Hematopoietic multipotent progenitor cell treated with erythropoietin and hydrocortisone succinate and interleukin-3 and kit ligand, for 17 days (in vitro differentiated cells): Measurements from ENCODE around the gene ABL2.
A peak's percentile ranks its signal among the peaks of the same experiment; 100 is the strongest.

ENCODE experiments used
- DNase-seq: peaks from one replicate; pipeline ENCODE4 v3.0.0-alpha.2; 2015; ENCODE audit warnings: low spot score

The ABL2 gene

GRCh38 chr1:179091691-179092165, 137.7 kb downstream of the ABL2 start:
- no peak for DNase-seq

DNA sequence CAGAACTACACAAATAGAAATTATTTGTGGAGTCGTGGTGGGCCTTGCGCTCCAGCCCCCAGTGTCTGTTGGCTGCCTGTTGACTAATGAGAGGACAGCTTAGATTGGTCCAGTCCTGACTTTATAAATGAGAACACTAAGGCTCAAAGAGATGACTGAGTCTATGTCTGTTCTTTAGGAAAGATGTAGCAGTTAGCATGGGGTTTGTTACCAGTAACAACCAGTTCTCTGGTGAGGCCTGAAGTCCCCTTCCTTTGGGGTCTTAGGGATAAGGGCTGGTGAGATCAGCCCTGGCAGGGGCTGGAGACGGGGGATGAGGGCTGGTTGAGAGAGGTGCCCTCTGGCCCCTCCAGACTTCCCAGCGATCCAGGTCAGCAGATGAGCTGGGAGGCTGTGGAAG, 138.6 kb downstream of the ABL2 start:
- no peak for DNase-seq

- DNase-seq: no peak
Observed at GRCh38 chr1:179090522-179090921, 139.0 kb downstream of the ABL2 start.

DNA sequence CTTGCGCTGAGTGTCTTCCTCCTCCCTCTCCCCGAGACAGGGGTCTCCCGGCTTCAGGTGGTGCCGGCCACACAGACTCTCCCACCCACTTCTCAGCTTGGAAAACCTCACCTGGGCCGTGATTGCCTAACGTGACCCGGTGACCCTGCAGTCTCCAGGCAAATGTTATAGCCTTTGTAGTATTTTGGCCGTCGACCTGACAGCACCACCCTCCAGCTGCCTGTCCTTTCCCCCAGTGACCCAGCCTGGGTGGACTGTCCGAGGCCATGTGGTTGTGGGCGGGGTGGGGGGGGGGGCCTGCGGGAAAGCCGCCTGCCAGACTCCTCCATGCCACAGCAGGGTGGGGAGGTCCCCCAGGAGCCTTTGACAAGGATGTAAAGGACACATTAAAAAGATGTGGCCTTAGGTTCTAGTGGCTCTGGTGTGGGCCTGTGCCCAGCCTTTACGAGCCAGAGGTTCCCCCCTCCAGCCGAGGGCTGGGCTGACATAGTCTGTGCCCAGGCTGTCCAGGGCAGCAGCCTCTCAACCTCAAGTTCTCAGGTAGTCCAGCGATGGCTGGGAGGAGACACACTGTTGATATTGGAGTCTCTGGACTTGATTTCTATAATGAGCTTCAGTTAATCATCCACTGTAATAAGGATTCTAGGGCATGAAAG, 139.5 kb downstream of the ABL2 start:
- no peak for DNase-seq

DNA sequence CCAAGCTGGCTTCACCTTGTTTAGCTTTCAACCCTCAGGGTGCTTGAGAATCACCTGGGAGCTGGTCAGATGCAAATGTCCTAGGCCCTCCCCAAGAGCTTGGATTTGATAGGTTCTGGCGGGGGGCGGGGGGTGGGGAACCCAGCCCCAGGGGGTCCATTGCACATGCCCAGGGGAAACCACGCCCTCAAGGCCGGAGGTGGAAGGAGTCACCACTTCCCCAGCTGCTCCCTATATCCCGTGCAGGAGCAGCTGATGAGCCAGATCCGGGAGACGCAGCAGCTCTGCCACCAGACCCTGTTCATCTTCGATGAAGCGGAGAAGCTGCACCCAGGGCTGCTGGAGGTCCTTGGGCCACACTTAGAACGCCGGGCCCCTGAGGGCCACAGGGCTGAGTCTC, 141.8 kb downstream of the ABL2 start:
- no peak for DNase-seq

DNA sequence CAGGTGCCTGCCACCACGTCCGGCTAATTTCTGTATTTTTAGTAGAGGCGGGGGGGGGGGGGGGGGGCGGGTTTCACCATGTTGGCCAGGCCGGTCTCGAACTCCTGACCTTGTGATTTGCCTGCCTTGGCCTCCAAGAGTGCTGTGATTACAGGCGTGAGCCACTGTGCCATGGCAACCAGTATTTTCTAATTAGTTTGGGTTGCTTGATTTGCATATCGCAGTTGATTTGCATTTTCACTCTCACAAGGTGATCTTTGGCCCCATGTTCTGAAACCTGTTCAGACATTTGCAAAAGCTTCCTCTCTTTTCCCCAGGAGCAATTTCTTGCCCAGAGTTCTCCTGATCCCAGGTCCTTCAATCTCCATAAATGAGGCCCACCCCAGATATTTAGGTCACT, 145.9 kb downstream of the ABL2 start:
- no peak for DNase-seq

- DNase-seq: no peak
Observed at GRCh38 chr1:179082999-179083335, 146.5 kb downstream of the ABL2 start.

DNA sequence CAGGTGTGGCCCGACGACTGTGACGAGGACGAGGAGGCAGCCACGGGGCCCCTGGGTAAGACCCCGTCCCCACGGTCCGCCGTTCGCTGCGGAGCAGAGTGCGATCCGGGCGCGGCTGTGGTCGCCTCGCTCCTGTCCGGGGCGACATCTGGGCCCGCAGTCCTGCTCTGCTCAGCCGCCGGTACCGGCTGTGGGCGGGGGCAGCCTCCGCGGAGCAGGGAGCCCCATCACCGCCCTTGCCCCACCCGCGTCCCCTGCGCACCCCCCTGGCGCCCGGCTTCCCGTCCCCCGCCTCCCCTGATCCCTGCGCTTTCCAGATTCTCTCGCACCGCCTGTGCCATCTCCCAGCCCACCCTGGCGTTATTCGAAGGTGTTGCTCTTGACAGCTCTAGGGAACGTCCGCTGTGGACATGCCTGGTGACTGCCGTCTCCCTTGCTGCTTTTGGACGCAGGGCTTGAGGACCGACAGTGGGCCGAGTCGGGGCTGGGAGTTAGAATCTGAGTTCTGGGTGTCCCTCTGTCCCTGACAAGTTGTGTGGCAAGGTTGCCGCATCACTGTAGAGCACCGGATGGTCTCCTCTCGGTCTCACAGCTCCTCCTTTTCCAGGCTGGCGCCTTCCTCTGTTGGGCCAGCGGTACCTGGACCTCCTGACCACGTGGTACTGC, 147.0 kb downstream of the ABL2 start:
- DNase-seq: peak; percentile 36

- peak; percentile 60 for DNase-seq
Observed at GRCh38 chr1:179081687-179082332, 147.7 kb downstream of the ABL2 start, which contains the start of gene TOR3A. Gene TOR3A (plus strand): TSS chr1:179082070. CDS start chr1:179082129, 59 bp downstream.

GRCh38 chr1:179080866-179081686, 148.4 kb downstream of the ABL2 start:
- peak; percentile 14 for DNase-seq

DNA sequence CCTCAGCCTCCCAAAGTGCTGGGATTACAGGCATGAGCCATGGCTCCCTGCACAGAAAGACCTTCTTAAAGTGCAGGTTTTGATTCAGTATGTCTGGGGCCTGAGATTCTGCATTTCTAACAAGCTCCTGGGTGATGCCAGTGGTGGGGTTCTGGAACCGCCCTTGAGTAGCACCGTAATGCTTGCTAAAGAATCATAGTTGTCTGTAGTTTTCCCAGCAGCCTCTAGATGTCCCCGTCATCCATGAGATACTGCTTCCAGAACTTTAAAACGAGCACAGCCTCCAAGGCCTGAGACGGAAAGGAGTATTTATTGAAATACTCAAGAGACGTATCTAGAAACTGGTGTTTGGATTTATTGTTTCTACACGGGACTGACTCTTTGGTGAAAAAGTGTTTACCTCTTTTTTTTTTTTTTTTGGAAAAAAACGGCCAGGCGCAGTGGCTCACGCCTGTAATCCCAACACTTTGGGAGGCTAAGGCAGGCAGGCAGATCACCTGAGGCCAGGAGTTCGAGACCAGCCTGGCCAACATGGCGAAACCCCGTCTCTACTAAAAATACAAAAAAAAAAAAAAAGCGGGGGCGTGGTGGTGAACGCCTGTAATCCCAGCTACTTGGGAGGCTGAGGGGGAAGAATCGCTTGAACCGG, 150.2 kb downstream of the ABL2 start:
- peak; percentile 81 for DNase-seq

- DNase-seq: no peak
Observed at GRCh38 chr1:179077396-179077795, 152.1 kb downstream of the ABL2 start.

DNA sequence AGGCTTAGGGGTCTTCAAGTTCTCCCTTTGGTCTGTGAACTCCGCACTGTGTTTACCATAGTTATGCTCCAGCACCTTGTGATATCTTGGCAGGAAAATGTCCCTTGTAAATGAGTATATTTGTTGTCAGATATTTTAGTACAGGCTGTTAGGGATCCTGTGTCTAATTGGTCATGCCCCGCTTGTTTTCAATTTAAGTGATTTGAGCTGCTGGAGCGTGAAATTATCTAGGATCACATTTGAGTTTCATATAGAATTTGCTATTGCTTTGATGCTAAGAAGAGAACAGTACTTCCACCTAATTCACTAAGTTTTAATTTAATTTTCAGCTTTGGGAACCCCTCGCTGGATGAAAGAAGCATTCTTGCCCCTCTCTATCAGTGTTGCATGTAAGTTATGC, 163.0 kb downstream of the ABL2 start:
- no peak for DNase-seq

DNA sequence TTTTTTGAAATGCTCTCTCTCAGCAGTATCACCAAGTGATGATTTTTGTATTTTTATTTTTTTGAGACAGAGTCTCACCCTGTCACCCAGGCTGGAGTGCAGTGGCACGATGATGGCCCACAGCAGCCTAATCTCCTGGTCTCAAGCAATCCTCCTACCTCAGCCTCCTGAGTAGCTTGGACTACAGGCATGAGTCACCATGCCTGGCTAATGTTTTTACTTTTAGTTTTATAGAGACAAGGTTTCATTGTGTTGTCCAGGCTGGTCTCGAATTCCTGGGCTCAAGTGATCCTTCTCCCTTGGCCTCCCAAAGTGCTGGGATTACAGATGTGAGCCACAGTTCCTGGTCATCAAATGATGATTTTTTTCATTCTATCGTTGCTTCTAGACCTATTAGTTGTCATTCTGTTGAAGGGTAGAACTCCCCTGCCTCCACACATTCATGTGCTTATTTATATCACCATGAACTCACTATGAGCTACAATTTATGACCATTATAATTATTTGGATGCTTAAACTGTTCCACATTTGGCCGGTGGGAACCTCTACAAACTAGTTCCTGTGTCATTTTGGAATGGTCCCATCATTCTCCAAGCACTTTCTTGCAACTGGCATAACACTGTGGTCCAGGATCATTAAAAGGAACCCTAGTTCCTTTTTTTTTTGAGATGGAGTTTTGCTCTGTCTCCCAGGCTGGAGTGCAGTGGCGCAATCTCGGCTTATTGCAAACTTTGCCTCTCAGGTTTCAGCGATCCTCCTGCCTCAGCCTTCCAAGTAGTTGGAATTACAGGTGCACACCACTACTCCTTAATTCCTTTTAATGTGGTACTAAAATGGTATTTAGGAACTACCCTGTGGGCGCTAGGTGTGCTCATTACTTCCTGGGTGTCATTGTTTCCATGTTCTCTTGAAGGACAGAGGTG, 167.9 kb downstream of the ABL2 start:
- DNase-seq: no peak

DNA sequence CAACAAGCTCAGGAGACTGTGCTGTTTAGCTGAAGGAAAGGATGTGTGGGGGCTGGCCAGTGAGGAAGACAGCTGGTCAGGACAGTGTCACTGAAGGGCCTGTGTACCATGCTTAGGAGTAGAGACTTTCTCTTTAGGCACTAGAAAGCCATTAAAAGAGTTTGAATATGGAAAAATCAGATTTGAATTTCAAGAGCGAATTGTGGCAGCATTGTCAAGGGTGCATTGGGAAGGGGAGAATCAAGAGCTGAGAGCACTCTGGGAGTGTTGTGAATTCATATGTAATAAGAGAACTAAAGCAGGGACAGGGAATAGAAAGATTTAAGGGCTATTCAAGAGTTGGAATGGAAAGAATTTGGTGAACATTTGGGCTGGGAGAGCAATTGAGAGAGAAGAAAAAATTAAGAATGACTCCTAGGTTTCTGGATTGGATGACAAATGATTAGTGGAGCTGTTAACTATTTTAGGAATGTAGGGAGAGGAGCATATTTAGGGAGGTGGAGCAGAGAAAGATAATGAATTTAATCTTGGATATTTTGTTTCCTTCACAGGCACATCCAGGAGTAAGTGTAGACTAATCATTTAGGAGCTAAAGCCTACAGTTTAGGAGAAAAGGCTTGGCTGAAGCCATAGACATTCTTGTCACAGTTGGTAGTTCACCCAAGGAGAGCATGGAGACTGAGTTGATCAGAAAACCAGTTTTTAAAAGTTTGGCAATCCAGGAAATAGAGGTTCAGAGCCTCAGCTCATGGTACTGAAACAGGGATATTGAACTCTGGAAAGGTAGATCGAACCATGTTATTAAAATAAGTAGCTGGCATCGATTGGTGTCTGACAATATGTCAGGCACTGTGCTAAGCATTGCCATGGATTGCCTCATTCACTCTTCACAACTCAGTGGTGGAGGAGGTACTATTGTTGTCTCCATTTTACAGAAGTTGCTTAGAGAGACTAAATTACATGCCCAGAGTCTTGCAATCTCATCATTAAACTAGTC, 170.7 kb downstream of the ABL2 start:
- DNase-seq: no peak

DNA sequence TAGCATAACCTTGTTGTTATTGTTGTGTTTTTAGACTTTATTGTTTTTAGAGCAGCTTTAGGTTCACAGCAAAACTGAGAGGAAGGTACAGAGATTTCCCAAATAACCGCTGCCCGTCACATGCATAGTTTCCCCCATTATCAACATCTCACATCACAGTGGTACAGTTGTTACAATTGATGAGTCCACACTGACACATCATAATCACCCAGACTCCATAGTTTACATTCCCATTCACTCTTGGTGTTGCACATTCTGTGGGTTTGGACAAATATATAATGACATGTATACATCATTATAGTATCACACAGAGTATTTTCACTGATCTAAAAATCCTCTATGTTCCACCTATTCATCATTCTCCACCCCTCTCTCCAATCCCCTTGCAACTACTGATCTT, 173.5 kb downstream of the ABL2 start:
- DNase-seq: no peak

DNA sequence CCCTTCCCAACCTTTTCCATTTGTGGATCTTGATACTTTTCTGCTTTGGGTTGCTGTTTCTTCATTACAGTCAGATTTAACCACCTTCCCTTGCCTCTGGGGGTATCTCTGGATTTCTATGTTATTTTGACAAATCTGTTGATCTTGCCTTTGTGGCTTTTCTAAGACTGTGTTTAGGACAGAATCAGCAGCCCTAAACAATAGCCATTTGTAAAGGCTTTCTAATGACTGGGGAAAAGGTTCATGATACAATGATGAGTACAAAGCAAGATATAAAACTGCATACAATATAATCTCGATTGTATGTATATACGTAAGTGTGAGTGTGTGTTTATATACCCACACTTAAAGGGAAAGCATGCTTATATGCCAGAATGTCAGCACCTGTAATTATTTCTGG, 176.0 kb downstream of the ABL2 start:
- no peak for DNase-seq

DNA sequence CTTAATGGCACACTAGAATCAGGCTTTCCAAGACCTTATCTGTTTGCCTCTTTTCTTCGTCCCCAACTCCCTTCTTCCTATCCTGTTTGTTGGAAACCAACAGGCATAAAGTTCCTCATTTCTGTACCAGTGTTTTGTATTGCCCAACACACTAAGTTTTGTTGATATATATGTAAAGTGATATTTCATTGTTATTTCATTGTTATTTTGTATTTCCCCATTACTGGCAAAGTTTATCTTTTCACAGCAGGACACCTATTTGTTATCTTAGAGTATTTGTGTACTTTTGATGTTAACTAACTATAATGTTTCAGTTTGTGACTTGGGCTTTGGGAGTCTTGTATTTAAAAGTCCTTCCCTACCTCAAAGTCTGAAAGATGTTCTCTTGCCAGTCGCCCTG, 176.7 kb downstream of the ABL2 start:
- DNase-seq: no peak
